H9 (cell line): ENCODE results near the gene ZNF750. TPM values are rescaled to one million over a fixed set of nuclear protein-coding genes. Genes with fewer than 3 reads are reported as not detected.

Source experiments
- DNase-seq: peaks from one replicate; pipeline ENCODE4 v3.0.0-alpha.2; 2017
- H2AFZ ChIP-seq: one replicate; pipeline ENCODE4 v1.6.1; 2013; ENCODE audit warnings: mild to moderate bottlenecking, low read length, control low read depth, moderate library complexity
- H2AK5ac ChIP-seq: 2 replicates; pipeline ENCODE4 v1.6.1; 2013; ENCODE audit warnings: low read length, control low read depth, mixed read lengths; ENCODE audit not compliant: insufficient read length
- H2BK120ac ChIP-seq: one replicate; pipeline ENCODE4 v1.6.1; 2013; ENCODE audit warnings: low read depth, mild to moderate bottlenecking, low read length, control low read depth, inconsistent platforms; ENCODE audit not compliant: poor library complexity, severe bottlenecking
- H2BK12ac ChIP-seq: 2 replicates; pipeline ENCODE4 v1.6.1; 2013; ENCODE audit warnings: low read length, control low read depth, mixed read lengths, low read depth; ENCODE audit not compliant: insufficient read length
- H2BK15ac ChIP-seq: 2 replicates; pipeline ENCODE4 v1.6.1; 2013; ENCODE audit warnings: low read depth, low read length, control low read depth
- H2BK20ac ChIP-seq: one replicate; pipeline ENCODE4 v1.6.1; 2013; ENCODE audit warnings: low read depth, mild to moderate bottlenecking, low read length, control low read depth, inconsistent platforms; ENCODE audit not compliant: poor library complexity, severe bottlenecking
- H2BK5ac ChIP-seq: 2 replicates; pipeline ENCODE4 v1.6.1; 2013; ENCODE audit warnings: low read length, control low read depth, mixed read lengths; ENCODE audit not compliant: insufficient read length
- H3K14ac ChIP-seq: 2 replicates; pipeline ENCODE4 v1.6.1; 2013; ENCODE audit warnings: low read length, control low read depth; ENCODE audit not compliant: insufficient read depth
- H3K18ac ChIP-seq: 2 replicates; pipeline ENCODE4 v1.6.1; 2013; ENCODE audit warnings: low read depth, mild to moderate bottlenecking, mixed read lengths, low read length, control low read depth; ENCODE audit not compliant: insufficient read length
- H3K23ac ChIP-seq: 2 replicates; pipeline ENCODE4 v1.6.1; 2013; ENCODE audit warnings: low read length, control low read depth, mixed read lengths, low read depth; ENCODE audit not compliant: insufficient read length
- H3K23me2 ChIP-seq: 2 replicates; pipeline ENCODE4 v1.6.1; 2013; ENCODE audit warnings: low read depth, mild to moderate bottlenecking, mixed read lengths, low read length, control low read depth; ENCODE audit not compliant: insufficient read length, poor library complexity, severe bottlenecking
- H3K27ac ChIP-seq: 2 replicates; pipeline ENCODE4 v1.5.1; 2013; ENCODE audit warnings: low read length, control low read depth, mixed read lengths, low read depth; ENCODE audit not compliant: insufficient read length
- H3K27me3 ChIP-seq: 2 replicates; pipeline ENCODE4 v1.6.1; 2013; ENCODE audit warnings: low read length, control low read depth, inconsistent platforms; ENCODE audit not compliant: insufficient read depth
- H3K4ac ChIP-seq: 2 replicates; pipeline ENCODE4 v1.6.1; 2013; ENCODE audit warnings: low read depth, mild to moderate bottlenecking, control low read depth, inconsistent platforms, low read length, moderate library complexity
- H3K4me1 ChIP-seq: 2 replicates; pipeline ENCODE4 v1.6.1; 2013; ENCODE audit warnings: low read length, control low read depth, inconsistent platforms; ENCODE audit not compliant: insufficient read depth
- H3K4me2 ChIP-seq: 2 replicates; pipeline ENCODE4 v1.6.1; 2013; ENCODE audit warnings: low read length, control low read depth, mixed read lengths; ENCODE audit not compliant: insufficient read length, insufficient read depth
- H3K56ac ChIP-seq: 2 replicates; pipeline ENCODE4 v1.6.1; 2013; ENCODE audit warnings: low read depth, mild to moderate bottlenecking, mixed read lengths, low read length, control low read depth; ENCODE audit not compliant: insufficient read length
- H3K79me1 ChIP-seq: 2 replicates; pipeline ENCODE4 v1.6.1; 2013; ENCODE audit warnings: low read depth, mild to moderate bottlenecking, moderate library complexity, low read length, control low read depth, inconsistent platforms; ENCODE audit not compliant: insufficient read depth, poor library complexity, severe bottlenecking
- H3K79me2 ChIP-seq: 2 replicates; pipeline ENCODE4 v1.6.1; 2013; ENCODE audit warnings: low read length, control low read depth, inconsistent platforms; ENCODE audit not compliant: insufficient read depth
- H3K9ac ChIP-seq: 2 replicates; pipeline ENCODE4 v1.6.1; 2013; ENCODE audit warnings: low read length, control low read depth, mixed read lengths; ENCODE audit not compliant: insufficient read length; ENCODE audit errors: extremely low read depth
- H3K9me3 ChIP-seq: one replicate; pipeline ENCODE4 v1.6.1; 2013; ENCODE audit warnings: low read depth, low read length, inconsistent platforms; ENCODE audit not compliant: control insufficient read depth
- H3T11ph ChIP-seq: one replicate; pipeline ENCODE4 v1.6.1; 2013; ENCODE audit warnings: mild to moderate bottlenecking, low read length, control low read depth, inconsistent platforms
- H4K20me1 ChIP-seq: one replicate; pipeline ENCODE4 v1.6.1; 2013; ENCODE audit not compliant: control insufficient read depth, insufficient read length, insufficient read depth
- H4K5ac ChIP-seq: 2 replicates; pipeline ENCODE4 v1.6.1; 2013; ENCODE audit warnings: low read depth, mild to moderate bottlenecking, mixed read lengths, low read length, control low read depth; ENCODE audit not compliant: insufficient read length
- H4K8ac ChIP-seq: replicated peaks from 2 replicates; pipeline ENCODE4 v1.6.1; 2013; ENCODE audit warnings: low read length, control low read depth, mixed read lengths, low read depth; ENCODE audit not compliant: insufficient read length
- H4K91ac ChIP-seq: 2 replicates; pipeline ENCODE4 v1.6.1; 2013; ENCODE audit warnings: low read depth, mild to moderate bottlenecking, moderate library complexity, mixed read lengths, low read length, control low read depth; ENCODE audit not compliant: insufficient read length
- H3K27ac Mint-ChIP-seq, 3 experiments: 2 replicates in 2 of 3; 3 replicates in 1 of 3; pipeline ENCODE4 v1.8.0; 2020 to 2021; ENCODE audit warnings: mixed read lengths in 3 of 3, mild to moderate bottlenecking in 1 of 3, moderate library complexity in 1 of 3
- H3K27me3 Mint-ChIP-seq: 2 replicates; pipeline ENCODE4 v1.8.0; 2021; ENCODE audit warnings: low read depth, mild to moderate bottlenecking, moderate library complexity, mixed read lengths
- H3K36me3 Mint-ChIP-seq, 3 experiments: 2 replicates in 2 of 3; 3 replicates in 1 of 3; pipeline ENCODE4 v1.8.0; 2020 to 2021; ENCODE audit warnings: low read depth in 3 of 3, mixed read lengths in 3 of 3; ENCODE audit not compliant: insufficient read depth in 1 of 3
- H3K4me1 Mint-ChIP-seq, 2 experiments: 2 replicates each; pipeline ENCODE4 v1.8.0; 2020; ENCODE audit warnings: mixed read lengths in 2 of 2
- H3K4me3 Mint-ChIP-seq, 2 experiments: 2 replicates in 1 of 2; 3 replicates in 1 of 2; pipeline ENCODE4 v1.8.0; 2020 to 2021; ENCODE audit warnings: mild to moderate bottlenecking in 2 of 2, mixed read lengths in 2 of 2, moderate library complexity in 1 of 2
- H3K9me3 Mint-ChIP-seq, 2 experiments: 2 replicates in 1 of 2; 3 replicates in 1 of 2; pipeline ENCODE4 v1.8.0; 2020; ENCODE audit warnings: mild to moderate bottlenecking in 2 of 2, mixed read lengths in 2 of 2, moderate library complexity in 1 of 2
- CTCF ChIP-seq: fragments of 200-600 bp; sonication (generic); conservative IDR thresholded peaks from 3 replicates; pipeline ENCODE4 v1.8.0; 2021; ENCODE audit warnings: antibody characterized with exemption, mild to moderate bottlenecking
- WGBS: extraction: QIAGEN DNeasy Blood & Tissue Kit; methylation state at CpG from one replicate; pipeline ENCODE4 v1.1.7; 2013; ENCODE audit warnings: missing lambda C conversion rate, low lambda C conversion rate, mixed read lengths; ENCODE audit not compliant: insufficient read length; ENCODE audit errors: extremely low coverage; 5-methylcytosine and 5-hydroxymethylcytosine counted together
- total RNA-seq: library from RNA; stranded (reverse); gene quantifications from 2 replicates; pipeline ENCODE4 v1.2.1, GENCODE V29; 2021

Gene ZNF750
- total RNA-seq, 1 experiment from 2014 or later: not detected

- Histone ChIP-seq H3K23ac (no peak overlapping the region), H3K79me1 (no peaks in the 10 kb centered on the region), H3K23me2 (no peaks in the 10 kb centered on the region), H3K79me2 (no peaks in the 10 kb centered on the region; the same call in 1 of the 2 replicates), H2BK15ac (no peak overlapping the region), H4K8ac (no peak overlapping the region), H3T11ph (no peak overlapping the region), H4K5ac (no peak overlapping the region), H3K27ac (no peak overlapping the region), H2BK20ac (no peak overlapping the region), H4K20me1 (peaks cover 4% of the 10 kb centered on the region), H3K18ac (no peak overlapping the region), H2BK12ac (no peak overlapping the region), H3K4me1 (no peaks in the 10 kb centered on the region), H2BK120ac (no peak overlapping the region), H3K56ac (no peak overlapping the region), H3K4ac (no peak overlapping the region), H2BK5ac (no peak overlapping the region), H2AK5ac (no peak overlapping the region), H3K14ac (no peak overlapping the region), H3K9ac (no peak overlapping the region), H3K9me3 (no peaks in the 10 kb centered on the region), H3K27me3 (no peaks in the 10 kb centered on the region), H3K4me2 (no peak overlapping the region), H4K91ac (no peak overlapping the region), H2AFZ (no peak overlapping the region)
- peak; percentile 69 for DNase-seq
- no CpG with 5 or more reads among the region's 14 CpGs for WGBS
- Mint-ChIP-seq H3K27me3 (no peaks in the 10 kb centered on the region), H3K4me1 (peaks cover 28 to 35% of the 10 kb centered on the region in 2 experiments), H3K9me3 (no peaks in the 10 kb centered on the region), H3K4me3 (no peak overlapping the region), H3K27ac (no peak overlapping the region; a peak in 2 of 7 replicates), H3K36me3 (peaks cover 12 to 26% (median 22%) of the 10 kb centered on the region in 3 experiments)
- TF ChIP-seq CTCF: 0 out of 3 replicates have a peak, but pooled peaks have one; percentile 33
Observed at GRCh38 chr17:82876602-82877379, 37.0 kb upstream of the ZNF750 start.
